Measurements from ENCODE around the gene NOTCH1.

- TF ChIP-seq POLR2AphosphoS5 (IDR thresholded peaks at IDR 0.05; ENCODE audit: low read depth) (no peak), CTCF (IDR thresholded peaks at IDR 0.05; ENCODE audit: insufficient read depth, low read length) (no peak), REST (IDR thresholded peaks at IDR 0.05; ENCODE audit: insufficient replicate concordance, low read depth) (no peak), GABPA (IDR thresholded peaks at IDR 0.05; ENCODE audit: low read depth) (no peak), SPI1 (IDR thresholded peaks at IDR 0.05; ENCODE audit: borderline replicate concordance, low read depth) (no peak)
These were observed 3.4 kb upstream of the NOTCH1 start for GRCh38 chr9:136549010-136549980.

Measured in HL-60 (cell line).